Posterior vena cava (tissue), 2 donors: ENCODE measurements around the gene INSIG1. TPM values are rescaled to one million over a fixed set of nuclear protein-coding genes. Genes with fewer than 3 reads are reported as not detected.

Source experiments
- DNase-seq: peaks from one replicate; pipeline ENCODE4 v3.0.0-alpha.2; 2020; ENCODE audit warnings: low spot score
- intact Hi-C, 2 donors: fragments of 100-400 bp; cut with DNase I; formaldehyde crosslinking; loops; one replicate each; pipeline versions ENCODE4 v1.14.1 to v1.14.2; 2022 to 2023
- total RNA-seq, 2 donors: library from RNA; stranded (reverse); fragmentation: NEBNext Ultra II Directional; extraction: Animal tissue kit (Norgen Biotek cat#: 25700); gene quantifications; one replicate each; pipeline ENCODE4 v1.2.1, GENCODE V29; 2021
- donor health status: DM: yes; HTN: yes; CAD: no.
- donor health status: DM: yes; HTN: yes; CAD: no.

Gene INSIG1
- total RNA-seq, 2 donors from 2014 or later, result 25.2 to 27.3 TPM

- intact Hi-C loops, result no loop called here
- DNase-seq, result peak; percentile 72
These were observed 34.0 kb upstream of the INSIG1 start for GRCh38 chr7:155263581-155264143.

- intact Hi-C loops, result no loop called here
- no peak for DNase-seq
These were observed 32.5 kb upstream of the INSIG1 start for GRCh38 chr7:155265144-155265543.

DNA sequence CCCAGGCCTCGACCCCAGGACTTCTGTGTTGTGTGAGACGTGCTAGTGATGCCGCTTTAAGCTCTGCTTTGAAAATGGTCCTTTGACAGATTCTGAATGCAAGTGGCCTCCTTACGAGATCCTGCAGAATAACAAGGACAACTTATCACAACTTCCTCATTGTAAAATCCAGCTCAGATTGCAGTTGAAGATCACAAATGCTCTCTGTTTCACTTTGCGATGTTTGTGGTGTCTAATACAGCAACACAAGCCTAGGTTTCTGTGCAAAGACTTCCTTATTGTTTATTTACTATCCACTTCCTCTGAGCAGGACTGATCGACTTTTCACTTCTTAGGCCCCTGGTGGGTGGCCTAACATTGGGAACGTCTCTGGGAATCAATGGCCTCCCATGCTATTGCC, 31.7 kb upstream of the INSIG1 start:
- DNase-seq, result no peak
- intact Hi-C loops, result no loop called here

DNA sequence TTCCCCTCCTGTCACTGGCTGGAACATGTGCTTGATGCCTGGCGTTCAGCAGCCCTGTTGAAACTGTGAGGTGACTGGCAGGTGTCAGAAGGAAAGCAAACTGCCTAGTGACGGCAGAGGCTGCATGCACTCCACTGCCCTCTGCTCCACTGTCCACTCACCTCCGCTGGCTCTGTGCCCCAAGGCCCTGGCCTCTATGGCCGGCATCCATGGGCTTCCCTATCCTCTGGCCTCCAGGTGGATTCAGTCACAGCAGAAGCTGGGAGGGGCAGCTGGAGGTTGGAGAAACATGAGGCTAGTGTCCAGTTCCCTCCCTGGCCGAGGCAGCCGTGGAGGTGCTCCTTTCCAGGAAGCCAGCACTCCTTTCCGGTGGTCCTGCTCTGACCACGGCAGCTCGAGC, 31.2 kb upstream of the INSIG1 start:
- intact Hi-C loops, result no loop called here
- no peak for DNase-seq

GRCh38 chr7:155267023-155267422, 30.7 kb upstream of the INSIG1 start:
- DNase-seq, result no peak
- intact Hi-C loops, result no loop called here

DNA sequence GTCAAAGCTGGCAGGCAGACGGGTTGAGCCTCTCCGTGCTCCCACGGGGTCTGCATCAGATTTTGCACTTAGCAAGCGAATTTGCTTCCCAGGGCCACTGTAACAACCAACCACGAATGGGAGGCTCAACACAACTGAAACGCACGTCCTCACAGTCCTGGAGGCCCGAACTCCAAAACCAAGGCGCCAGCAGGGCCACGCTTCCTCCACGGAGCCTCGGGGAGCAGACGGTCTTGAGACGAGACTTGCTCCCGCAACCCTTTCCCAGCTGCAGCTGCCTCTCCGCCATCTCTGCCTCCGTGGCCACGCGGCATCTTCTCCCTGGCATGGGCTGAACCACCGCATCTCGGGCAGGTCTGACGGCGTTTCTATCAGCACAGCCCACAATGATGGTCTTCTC, 30.2 kb upstream of the INSIG1 start:
- DNase-seq, result no peak
- intact Hi-C loops, result no loop called here

GRCh38 chr7:155268211-155268610, 29.5 kb upstream of the INSIG1 start:
- intact Hi-C loops, result no loop called here
- DNase-seq, result no peak

DNA sequence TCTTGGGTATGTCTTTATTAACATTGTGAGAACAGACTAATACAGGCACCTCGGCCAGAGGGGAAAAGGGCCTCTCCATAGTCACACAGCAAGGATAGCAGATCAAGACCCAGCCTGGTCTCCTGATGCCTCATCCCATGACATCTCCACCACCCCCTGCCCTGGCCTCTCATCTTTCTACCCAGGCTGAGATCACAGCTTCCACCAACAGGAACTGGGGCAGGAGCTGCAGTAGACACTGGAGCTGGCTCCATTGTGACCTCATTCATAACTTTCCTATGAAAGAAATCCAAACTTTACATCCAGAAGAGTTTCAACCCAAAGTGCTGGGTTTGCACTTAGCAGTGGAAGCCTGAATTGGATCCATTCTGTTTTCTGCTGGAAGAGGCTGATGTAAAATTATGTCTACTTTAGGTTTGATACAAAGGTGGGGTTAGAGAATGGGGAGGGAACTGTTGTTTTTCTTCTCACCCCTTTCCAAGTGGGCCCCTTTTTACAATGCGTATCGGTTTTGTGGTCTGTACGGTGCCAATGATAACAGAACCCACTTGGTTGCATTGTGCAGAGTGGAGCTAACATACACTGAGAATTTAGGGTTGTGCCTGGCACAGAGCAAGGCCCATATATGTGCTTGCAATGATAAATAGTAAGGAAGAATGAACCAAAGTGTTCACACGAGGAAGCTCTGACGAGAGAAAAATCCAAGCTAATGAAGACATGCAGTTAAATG, 28.6 kb upstream of the INSIG1 start:
- intact Hi-C loops, result no loop called here
- no peak for DNase-seq

DNA sequence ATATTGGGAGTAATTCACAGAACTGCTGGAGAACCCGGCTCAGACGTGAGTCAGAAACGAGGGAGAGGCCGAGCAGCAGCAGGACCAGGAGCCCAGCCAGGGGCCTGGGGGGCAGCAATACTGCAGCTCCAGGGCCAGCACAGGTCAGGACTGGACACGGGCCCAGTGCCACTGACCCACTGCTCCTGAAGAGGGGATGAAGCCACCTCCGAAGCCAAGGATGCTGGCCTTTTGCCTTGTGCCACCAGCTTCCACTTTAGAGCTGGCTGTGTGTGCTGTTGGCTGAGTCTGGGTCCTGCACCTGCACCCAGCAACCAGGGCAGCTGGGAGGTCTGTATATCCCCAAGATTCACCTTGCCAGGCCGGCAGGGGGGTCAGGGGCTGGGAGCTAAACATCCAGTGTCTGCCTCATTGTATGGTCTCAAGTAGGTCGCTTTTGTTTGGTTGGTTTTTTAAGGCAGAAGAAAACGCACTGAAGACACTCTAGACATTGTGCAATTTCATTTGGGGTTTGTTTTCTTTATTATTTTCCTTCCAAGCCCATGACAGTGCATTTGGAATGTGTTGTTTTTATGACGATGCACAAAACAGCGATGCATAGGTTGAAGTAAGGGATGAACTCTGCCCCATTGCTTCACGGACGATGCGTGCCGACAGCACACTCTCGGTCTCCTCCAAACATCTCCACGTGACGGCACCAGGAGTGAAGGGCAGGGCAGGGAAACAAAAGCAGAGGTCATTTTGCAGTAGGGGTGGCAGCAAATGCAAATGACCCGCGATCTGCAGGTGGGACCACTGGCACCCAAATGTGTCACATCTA, 27.7 kb upstream of the INSIG1 start:
- no peak for DNase-seq
- intact Hi-C loops, result no loop called here

DNA sequence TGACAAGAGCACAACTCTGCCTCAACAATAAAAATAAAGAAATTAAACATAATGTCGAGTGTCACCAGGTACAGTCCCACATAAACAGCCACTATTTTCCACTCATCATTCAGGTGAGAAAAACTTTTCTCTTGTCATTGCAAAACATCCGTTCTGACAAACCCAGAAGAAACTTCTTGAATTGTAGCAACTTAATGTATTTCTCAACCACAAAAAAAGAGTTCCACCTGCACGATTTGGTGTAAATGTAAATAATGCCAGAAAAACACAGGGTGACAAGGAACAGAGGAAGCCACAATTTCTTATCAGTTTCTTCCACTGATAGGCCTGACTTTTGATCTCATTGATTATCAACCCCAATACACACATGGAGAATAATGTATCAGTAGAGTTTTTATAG, 26.8 kb upstream of the INSIG1 start:
- intact Hi-C loops, result no loop called here
- no peak for DNase-seq

GRCh38 chr7:155274633-155275355, 22.9 kb upstream of the INSIG1 start:
- peak; percentile 5 for DNase-seq
- intact Hi-C loops, result no loop called here

DNA sequence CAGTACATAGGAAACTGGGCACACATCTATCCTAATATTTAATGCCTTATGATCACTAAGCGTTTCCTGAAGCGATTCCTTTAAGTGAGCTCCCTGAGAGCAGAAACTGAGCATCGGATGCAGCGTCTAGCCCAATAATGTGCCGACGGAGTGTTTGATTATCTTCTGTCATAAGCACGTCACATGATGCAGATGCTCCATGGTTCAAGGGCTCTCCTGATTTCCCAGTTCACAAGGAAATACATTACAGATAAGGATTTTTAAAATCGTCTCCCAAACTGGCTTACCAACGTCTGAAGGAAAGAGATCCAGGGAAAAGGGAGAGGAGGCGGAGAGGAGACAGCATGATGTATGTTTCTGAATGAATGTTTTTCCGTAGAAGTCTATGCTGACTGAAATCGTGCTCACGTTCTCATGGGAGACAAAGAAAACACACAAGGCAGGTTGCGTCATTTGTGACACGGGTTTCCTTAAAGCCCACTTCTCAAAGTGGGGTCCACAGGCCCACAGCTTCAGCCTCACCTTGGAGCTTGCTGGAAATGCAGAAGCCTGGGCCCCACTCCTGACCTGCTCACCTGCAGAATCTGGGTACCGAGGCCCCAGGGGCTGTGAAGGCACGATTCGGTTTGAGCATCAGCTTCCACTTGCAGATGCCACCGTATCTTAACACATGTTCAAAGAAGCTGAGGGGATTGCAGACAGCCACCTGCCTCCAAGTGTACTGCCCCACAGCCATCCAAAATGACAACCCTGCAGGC, 21.5 kb upstream of the INSIG1 start:
- peak; percentile 58 for DNase-seq
- intact Hi-C loops, result no loop called here

DNA sequence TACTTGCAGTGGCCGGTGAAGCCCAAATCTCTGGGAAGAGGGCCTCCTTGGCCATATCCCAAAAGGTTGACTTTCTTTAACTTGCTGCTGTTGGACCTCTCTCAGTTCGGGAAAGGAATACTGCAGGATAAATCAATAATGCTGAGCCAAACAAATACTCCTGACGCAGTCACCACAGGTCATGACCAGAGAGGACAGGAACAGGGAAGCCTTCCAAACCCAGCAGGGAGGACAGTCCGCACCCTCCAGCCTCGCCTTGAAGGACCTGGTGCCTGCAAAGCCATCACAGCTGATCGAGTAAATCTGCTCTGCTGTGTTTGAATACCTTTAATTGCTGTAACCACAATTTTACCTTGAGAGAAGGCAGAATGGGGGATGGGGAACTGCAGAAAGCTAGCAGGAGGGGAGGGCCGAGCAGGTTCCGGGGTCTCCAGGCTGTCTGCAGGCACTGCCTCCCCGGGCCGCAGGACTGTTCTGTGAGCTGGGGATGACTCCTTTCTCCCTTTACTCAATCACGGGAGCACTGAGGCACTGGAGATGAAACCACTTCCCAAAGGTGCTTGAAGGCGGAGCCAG, 20.8 kb upstream of the INSIG1 start:
- intact Hi-C loops, result no loop called here
- DNase-seq, result peak; percentile 41

GRCh38 chr7:155277385-155277994, 20.2 kb upstream of the INSIG1 start:
- intact Hi-C loops, result no loop called here
- peak; percentile 31 for DNase-seq

GRCh38 chr7:155278921-155279320, 18.8 kb upstream of the INSIG1 start:
- peak; percentile 78 for DNase-seq
- intact Hi-C loops, result no loop called here

- DNase-seq, result peak; percentile 58
- intact Hi-C loops, result no loop called here
These were observed 17.8 kb upstream of the INSIG1 start for GRCh38 chr7:155279787-155280445.

- intact Hi-C loops, result no loop called here
- peak; percentile 45 for DNase-seq
These were observed 17.0 kb upstream of the INSIG1 start for GRCh38 chr7:155280446-155281397.
